CD14-positive monocyte (primary cell): ENCODE measurements around the gene GLCE. TPM values are rescaled to one million over a fixed set of nuclear protein-coding genes. Genes with fewer than 3 reads are reported as not detected.

Experiments used
- DNase-seq, 3 donors: peaks; one replicate each; pipeline ENCODE4 v3.0.0-alpha.2; 2011 to 2022
- H2AFZ ChIP-seq: 2 replicates; pipeline ENCODE4 v1.6.0; 2012; ENCODE audit warnings: mild to moderate bottlenecking, low read depth, low read length, inconsistent platforms; ENCODE audit not compliant: insufficient read depth, poor library complexity, severe bottlenecking
- H3K27ac ChIP-seq, 2 donors: 1 replicate in 1 of 2; 2 replicates in 1 of 2; pipeline ENCODE4 v1.5.1; 2012 to 2013; ENCODE audit warnings: low read length in 2 of 2, control low read depth in 1 of 2, inconsistent platforms in 1 of 2, low read depth in 1 of 2, mild to moderate bottlenecking in 1 of 2
- H3K27me3 ChIP-seq, 2 donors: one replicate each; pipeline versions ENCODE4 v1.6.0 to v1.6.1; 2011 to 2013; ENCODE audit warnings: low read length in 2 of 2; ENCODE audit not compliant: control insufficient read depth in 2 of 2, insufficient read depth in 2 of 2
- H3K36me3 ChIP-seq, 2 donors: replicated peaks in 1 of 2; 1 replicate in 1 of 2; 2 replicates in 1 of 2; pipeline versions ENCODE4 v1.5.1 to v1.6.1; 2012 to 2013; ENCODE audit warnings: low read length in 2 of 2, control low read depth in 1 of 2, inconsistent platforms in 1 of 2, mild to moderate bottlenecking in 1 of 2; ENCODE audit not compliant: insufficient read depth in 2 of 2, control insufficient read depth in 1 of 2
- H3K4me1 ChIP-seq, 2 donors: 1 replicate in 1 of 2; 2 replicates in 1 of 2; pipeline versions ENCODE4 v1.5.1 to v1.6.1; 2012 to 2013; ENCODE audit warnings: low read length in 2 of 2, control low read depth in 1 of 2, inconsistent platforms in 1 of 2, mild to moderate bottlenecking in 1 of 2, moderate library complexity in 1 of 2; ENCODE audit not compliant: insufficient read depth in 2 of 2, control insufficient read depth in 1 of 2
- H3K4me2 ChIP-seq: replicated peaks from 2 replicates; pipeline ENCODE3; 2012; ENCODE audit warnings: low read length, moderate library complexity, mild to moderate bottlenecking; ENCODE audit not compliant: poor library complexity, severe bottlenecking; ENCODE audit errors: extremely low read depth
- H3K4me3 ChIP-seq, 3 experiments: fragments of 200-600 bp in 1 of 3; sonication (generic) in 1 of 3; replicated peaks in 1 of 3; 1 replicate in 2 of 3; 2 replicates in 1 of 3; pipeline ENCODE4 v1.5.1; 2011 to 2013; ENCODE audit warnings: low read length in 3 of 3, mild to moderate bottlenecking in 3 of 3, control low read depth in 2 of 3, low read depth in 2 of 3, inconsistent platforms in 1 of 3, moderate library complexity in 1 of 3
- H3K79me2 ChIP-seq: 2 replicates; pipeline ENCODE4 v1.6.0; 2012; ENCODE audit warnings: mild to moderate bottlenecking, control low read depth, inconsistent platforms, low read length, moderate library complexity; ENCODE audit not compliant: insufficient read depth
- H3K9ac ChIP-seq: 2 replicates; pipeline ENCODE4 v1.6.0; 2017; ENCODE audit warnings: low read length, mild to moderate bottlenecking; ENCODE audit not compliant: insufficient read depth, poor library complexity, severe bottlenecking
- H3K9me3 ChIP-seq, 2 donors: replicated peaks in 1 of 2; 1 replicate in 1 of 2; 2 replicates in 1 of 2; pipeline versions ENCODE4 v1.5.1 to v1.6.1; 2012 to 2013; ENCODE audit warnings: low read length in 2 of 2, control low read depth in 1 of 2; ENCODE audit not compliant: control insufficient read depth in 1 of 2, insufficient read depth in 1 of 2
- H4K20me1 ChIP-seq: 2 replicates; pipeline ENCODE4 v1.6.0; 2012; ENCODE audit warnings: mild to moderate bottlenecking, low read length, control low read depth, moderate library complexity; ENCODE audit not compliant: insufficient read depth
- H3K27ac Mint-ChIP-seq, 7 donors: one replicate each; pipeline ENCODE4 v1.8.0; 2020; ENCODE audit warnings: mild to moderate bottlenecking in 7 of 7, mixed read lengths in 7 of 7, moderate library complexity in 6 of 7, inconsistent platforms in 2 of 7
- H3K27me3 Mint-ChIP-seq, 3 donors: one replicate each; pipeline ENCODE4 v1.8.0; 2021 to 2022; ENCODE audit warnings: low read depth in 3 of 3, mild to moderate bottlenecking in 3 of 3, mixed read lengths in 3 of 3, moderate library complexity in 3 of 3, inconsistent platforms in 1 of 3
- H3K36me3 Mint-ChIP-seq, 2 donors: one replicate each; pipeline ENCODE4 v1.8.0; 2020; ENCODE audit warnings: mixed read lengths in 2 of 2, inconsistent platforms in 1 of 2, mild to moderate bottlenecking in 1 of 2
- H3K4me1 Mint-ChIP-seq: one replicate; pipeline ENCODE4 v1.8.0; 2020; ENCODE audit warnings: mild to moderate bottlenecking, mixed read lengths
- H3K4me3 Mint-ChIP-seq, 2 donors: one replicate each; pipeline ENCODE4 v1.8.0; 2020; ENCODE audit warnings: mild to moderate bottlenecking in 2 of 2, mixed read lengths in 2 of 2, moderate library complexity in 1 of 2
- H3K9me3 Mint-ChIP-seq, 7 donors: one replicate each; pipeline ENCODE4 v1.8.0; 2020 to 2022; ENCODE audit warnings: mixed read lengths in 7 of 7, mild to moderate bottlenecking in 6 of 7, moderate library complexity in 6 of 7, inconsistent platforms in 2 of 7
- WGBS: methylation state at CpG from one replicate; pipeline ENCODE4 v1.1.5; 2013; ENCODE audit warnings: missing lambda C conversion rate; ENCODE audit not compliant: insufficient coverage; 5-methylcytosine and 5-hydroxymethylcytosine counted together
- intact Hi-C, 2 donors: fragments of 100-400 bp; cut with micrococcal nuclease; formaldehyde crosslinking; loops; one replicate each; pipeline versions ENCODE4 v1.15.0 to v1.15.1; 2023
- polyA plus RNA-seq, 3 donors: library from polyadenylated mRNA; depleted of rRNA in 1 of 3; unstranded in 2 of 3; stranded (reverse) in 1 of 3; fragments of 300-500 nt in 2 of 3; fragments of >200 nt in 1 of 3; fragmentation: Illumina TruSeq in 2 of 3; gene quantifications; 1 replicate in 2 of 3; 2 replicates in 1 of 3; pipeline ENCODE4 v1.2.3, GENCODE V29; 2012 to 2021
- TF ChIP-seq, protein P1 (sequence below): fragments of 200-600 bp; IDR thresholded peaks from one replicate; pipeline ENCODE4 v1.8.0; 2022; ENCODE audit warnings: antibody characterized with exemption, mild to moderate bottlenecking

The GLCE gene
- polyA plus RNA-seq, 3 donors, result 11.0 to 24.3 (median 24.0) TPM

DNA sequence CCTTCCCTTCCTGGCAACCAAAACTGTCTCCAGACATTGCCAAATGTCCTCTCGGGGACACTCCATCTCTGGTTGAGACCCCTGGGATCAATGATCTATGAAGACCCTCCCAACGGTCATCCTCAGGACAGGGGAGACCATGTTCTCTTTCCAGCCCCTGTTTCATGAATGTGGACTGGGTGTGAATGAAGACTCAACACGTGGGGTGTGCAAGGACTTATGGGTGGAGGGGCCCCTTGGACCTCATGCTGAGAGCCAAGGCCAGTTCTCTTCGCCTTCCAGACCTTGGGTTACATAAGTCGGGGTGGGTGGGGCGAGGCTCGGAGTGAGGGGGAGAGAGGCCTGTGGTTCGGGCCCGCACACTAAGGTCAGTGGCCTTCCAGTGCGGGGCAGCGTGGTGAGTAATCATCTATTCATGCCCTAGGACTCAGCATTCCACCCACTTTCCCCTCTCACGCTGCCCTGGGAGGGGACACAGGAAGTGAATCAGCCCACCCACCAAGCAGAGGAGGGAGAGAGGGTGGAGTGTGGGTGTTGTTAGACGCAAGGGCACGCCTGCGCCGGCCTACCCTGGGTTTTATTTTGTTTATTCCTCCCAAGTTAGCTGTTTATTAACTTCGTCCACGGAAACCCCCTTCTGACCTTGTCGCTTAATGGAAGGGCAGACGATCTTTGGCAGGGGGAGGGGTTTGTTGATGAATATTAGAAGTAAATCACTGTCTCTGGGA lies 144.9 kb downstream of the GLCE start:
- no peaks in the 10 kb centered on the region for H3K36me3 Mint-ChIP-seq
- H3K36me3 ChIP-seq, result no peaks in the 10 kb centered on the region
- DNase-seq, result no peak
- H3K4me1 Mint-ChIP-seq, result peaks cover 8% of the 10 kb centered on the region
- H3K27me3 ChIP-seq, result peaks cover 0 to 9% of the 10 kb centered on the region in 2 donors
- no peak overlapping the region for H3K9ac ChIP-seq
- H3K79me2 ChIP-seq, result no peaks in the 10 kb centered on the region
- no peak overlapping the region for H3K27ac Mint-ChIP-seq
- H3K4me1 ChIP-seq, result peaks cover 0 to 3% of the 10 kb centered on the region in 2 donors
- no peak overlapping the region for H3K4me3 Mint-ChIP-seq
- peaks cover 0 to 6% (median 0%) of the 10 kb centered on the region in 7 donors for H3K9me3 Mint-ChIP-seq
- no peak overlapping the region for H3K4me3 ChIP-seq
- no peak overlapping the region for H2AFZ ChIP-seq
- no peaks in the 10 kb centered on the region for H3K9me3 ChIP-seq
- 65% methylated on average over 4 of the region's 20 CpGs for WGBS
- peaks cover 13 to 22% (median 18%) of the 10 kb centered on the region in 3 donors for H3K27me3 Mint-ChIP-seq
- no peak overlapping the region for H3K27ac ChIP-seq
- no peak overlapping the region for H3K4me2 ChIP-seq
- TF ChIP-seq, protein P1, sequence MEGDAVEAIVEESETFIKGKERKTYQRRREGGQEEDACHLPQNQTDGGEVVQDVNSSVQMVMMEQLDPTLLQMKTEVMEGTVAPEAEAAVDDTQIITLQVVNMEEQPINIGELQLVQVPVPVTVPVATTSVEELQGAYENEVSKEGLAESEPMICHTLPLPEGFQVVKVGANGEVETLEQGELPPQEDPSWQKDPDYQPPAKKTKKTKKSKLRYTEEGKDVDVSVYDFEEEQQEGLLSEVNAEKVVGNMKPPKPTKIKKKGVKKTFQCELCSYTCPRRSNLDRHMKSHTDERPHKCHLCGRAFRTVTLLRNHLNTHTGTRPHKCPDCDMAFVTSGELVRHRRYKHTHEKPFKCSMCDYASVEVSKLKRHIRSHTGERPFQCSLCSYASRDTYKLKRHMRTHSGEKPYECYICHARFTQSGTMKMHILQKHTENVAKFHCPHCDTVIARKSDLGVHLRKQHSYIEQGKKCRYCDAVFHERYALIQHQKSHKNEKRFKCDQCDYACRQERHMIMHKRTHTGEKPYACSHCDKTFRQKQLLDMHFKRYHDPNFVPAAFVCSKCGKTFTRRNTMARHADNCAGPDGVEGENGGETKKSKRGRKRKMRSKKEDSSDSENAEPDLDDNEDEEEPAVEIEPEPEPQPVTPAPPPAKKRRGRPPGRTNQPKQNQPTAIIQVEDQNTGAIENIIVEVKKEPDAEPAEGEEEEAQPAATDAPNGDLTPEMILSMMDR, result no peak
- intact Hi-C loops, result no loop called here
- H4K20me1 ChIP-seq, result no peaks in the 10 kb centered on the region

DNA sequence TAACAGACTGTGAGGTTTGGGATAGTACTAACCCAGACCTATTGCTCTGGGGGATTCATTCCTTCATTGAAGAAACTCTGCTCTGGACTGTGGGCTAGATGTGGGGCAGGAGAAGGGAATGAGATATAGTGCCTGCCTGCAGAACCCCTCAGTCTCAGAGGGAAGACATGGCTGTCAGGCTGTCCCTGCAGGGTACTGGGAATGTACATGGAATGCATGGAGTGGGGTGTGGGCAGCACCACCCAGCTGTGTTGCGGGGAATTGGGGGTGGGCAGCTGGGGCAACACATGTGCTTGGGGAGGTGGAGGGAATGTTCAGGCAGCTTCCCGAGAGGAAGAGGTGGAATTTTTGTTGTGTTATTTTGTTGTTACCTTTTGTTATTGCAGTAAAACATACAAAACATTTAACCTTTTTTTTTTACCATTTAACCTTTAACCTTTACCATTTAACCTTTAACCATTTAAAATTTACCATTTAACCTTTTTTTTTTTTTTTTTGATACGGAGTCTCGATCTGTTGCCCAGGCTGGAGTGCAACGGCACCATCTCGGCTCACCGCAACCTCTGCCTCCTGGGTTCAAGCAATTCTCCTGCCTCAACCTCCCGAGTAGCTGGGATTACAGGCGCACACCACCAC lies 145.6 kb downstream of the GLCE start:
- H3K27me3 Mint-ChIP-seq, result peaks cover 8 to 15% (median 13%) of the 10 kb centered on the region in 3 donors
- H3K79me2 ChIP-seq, result no peaks in the 10 kb centered on the region

More for the DNA sequence above, 145.6 kb downstream of the GLCE start:
- no peak overlapping the region for H3K9ac ChIP-seq
- peaks cover 0 to 6% of the 10 kb centered on the region in 2 donors for H3K27me3 ChIP-seq
- WGBS, result 38% methylated on average over 1 of the region's 9 CpGs
- no peak overlapping the region for H3K27ac ChIP-seq
- no peaks in the 10 kb centered on the region for H4K20me1 ChIP-seq
- Mint-ChIP-seq H3K4me1 (peaks cover 8% of the 10 kb centered on the region), H3K4me3 (no peak overlapping the region), H3K27ac (peak overlapping the region in 1 of 7 donors; percentile 67), H3K36me3 (no peaks in the 10 kb centered on the region), H3K9me3 (peaks cover 0 to 6% (median 0%) of the 10 kb centered on the region in 7 donors)
- no peaks in the 10 kb centered on the region for H3K36me3 ChIP-seq
- intact Hi-C loops, result no loop called here
- no peak overlapping the region for H3K4me2 ChIP-seq
- no peak for DNase-seq
- H3K4me1 ChIP-seq, result peaks cover 0 to 3% of the 10 kb centered on the region in 2 donors
- no peak overlapping the region for H3K4me3 ChIP-seq
- TF ChIP-seq, protein P1, result no peak
- no peak overlapping the region for H2AFZ ChIP-seq
- no peaks in the 10 kb centered on the region for H3K9me3 ChIP-seq
